Measurements from ENCODE around the gene RERE.
"Not testable (repeated sequence)": the region's sequence is repeated elsewhere in the genome, so short reads cannot be mapped to it uniquely, and the experiment has no call there.

GRCh38 chr1:8621034-8621582, 196.3 kb downstream of the RERE start:
- TF ChIP-seq POLR2AphosphoS5, POLR2A (IDR thresholded peaks at IDR 0.05): not testable (repeated sequence)
